Endothelial cell of umbilical vein (primary cell): ENCODE data around the gene MROH9. TPM values are rescaled to one million over a fixed set of nuclear protein-coding genes. Genes with fewer than 3 reads are reported as not detected.

Experiments
- BruUV-seq: library from RNA; stranded (reverse); fragments of 400-500 nt; replicated peaks from 2 replicates; lab custom pipeline; 2021; lab: Mats Ljungman, UMichigan
- CTCF ChIA-PET: fragments of 300-600, 350-600 bp; sonication (Branson Sonifier 250); formaldehyde crosslinking; loops from one replicate; lab custom pipeline; 2021; ENCODE audit warnings: antibody characterized with exemption, inconsistent platforms; lab: Charles Lee
- POLR2A ChIA-PET: fragments of 300-600, 350-600 bp; sonication (Branson Sonifier 250); formaldehyde crosslinking; loops from one replicate; lab custom pipeline; 2021; ENCODE audit warnings: antibody characterized with exemption, inconsistent platforms; lab: Charles Lee
- DNase-seq: peaks from one replicate; pipeline ENCODE4 v3.0.0-alpha.2; 2011; ENCODE audit warnings: low read depth, low spot score
- FAIRE-seq: peaks from 2 replicates; lab custom pipeline; 2011; peaks lifted over from hg19 to GRCh38; lab: Jason Lieb, UNC
- H2AFZ ChIP-seq: 2 replicates; pipeline ENCODE4 v1.6.0; 2012; ENCODE audit warnings: low read depth, low read length, control low read depth, inconsistent platforms
- H3K27ac ChIP-seq: 2 replicates; pipeline ENCODE4 v1.5.1; 2011; ENCODE audit warnings: low read depth, mild to moderate bottlenecking, control low read depth, low read length, moderate library complexity; ENCODE audit not compliant: insufficient read depth
- H3K27me3 ChIP-seq, 2 experiments: 2 replicates each; pipeline versions ENCODE4 v1.6.0 to v1.6.1; 2011; ENCODE audit warnings: low read length in 2 of 2, mixed read lengths in 1 of 2; ENCODE audit not compliant: control insufficient read depth in 2 of 2, insufficient read depth in 2 of 2
- H3K36me3 ChIP-seq, 2 experiments: 2 replicates in 1 of 2; 3 replicates in 1 of 2; pipeline ENCODE4 v1.5.1; 2011; ENCODE audit warnings: low read length in 2 of 2, mild to moderate bottlenecking in 1 of 2, moderate library complexity in 1 of 2; ENCODE audit not compliant: control insufficient read depth in 2 of 2, insufficient read depth in 2 of 2; ENCODE audit errors: extremely low read depth in 1 of 2
- H3K4me1 ChIP-seq: 3 replicates; pipeline ENCODE4 v1.5.1; 2011; ENCODE audit warnings: mild to moderate bottlenecking, low read length; ENCODE audit not compliant: control insufficient read depth, insufficient read depth; ENCODE audit errors: extremely low read depth
- H3K4me2 ChIP-seq: 2 replicates; pipeline ENCODE4 v1.6.1; 2011; ENCODE audit warnings: low read length, control low read depth, mixed read lengths; ENCODE audit not compliant: insufficient read depth
- H3K4me3 ChIP-seq, 3 experiments: fragments of 200-600 bp in 1 of 3; sonication (generic), shearing (Covaris generic) in 1 of 3; replicated peaks in 1 of 3; 2 replicates each; pipeline ENCODE4 v1.5.1; 2011 to 2016; ENCODE audit warnings: control low read depth in 3 of 3, low read length in 3 of 3, mild to moderate bottlenecking in 2 of 3, inconsistent platforms in 1 of 3, low read depth in 1 of 3, moderate library complexity in 1 of 3; ENCODE audit not compliant: insufficient read depth in 1 of 3
- H3K79me2 ChIP-seq: 2 replicates; pipeline ENCODE4 v1.6.0; 2012; ENCODE audit warnings: low read length, inconsistent platforms; ENCODE audit not compliant: control insufficient read depth, insufficient read depth
- H3K9ac ChIP-seq: replicated peaks from 2 replicates; pipeline ENCODE3; 2011; ENCODE audit warnings: low read length, control low read depth; ENCODE audit not compliant: insufficient read depth; ENCODE audit errors: extremely low read depth
- H3K9me1 ChIP-seq: replicated peaks from 3 replicates; pipeline ENCODE4 v1.6.0; 2011; ENCODE audit warnings: mild to moderate bottlenecking, low read length; ENCODE audit not compliant: control insufficient read depth, insufficient read depth; ENCODE audit errors: extremely low read depth
- H3K9me3 ChIP-seq: replicated peaks from 2 replicates; pipeline ENCODE4 v1.5.1; 2012; ENCODE audit warnings: low read length, inconsistent platforms; ENCODE audit not compliant: control insufficient read depth, insufficient read depth
- H4K20me1 ChIP-seq: replicated peaks from 2 replicates; pipeline ENCODE3; 2011; ENCODE audit warnings: mild to moderate bottlenecking, low read length; ENCODE audit not compliant: control insufficient read depth, insufficient read depth; ENCODE audit errors: extremely low read depth
- CTCF ChIP-seq, 2 donors: IDR thresholded peaks; 1 replicate in 1 of 2; 2 replicates in 1 of 2; pipeline ENCODE4 v1.5.1; 2011; ENCODE audit warnings: low read length in 2 of 2, mild to moderate bottlenecking in 2 of 2, moderate library complexity in 2 of 2, control low read depth in 1 of 2, inconsistent platforms in 1 of 2, low read depth in 1 of 2; ENCODE audit not compliant: insufficient read depth in 1 of 2; ENCODE audit errors: extremely low read depth in 1 of 2
- EZH2 ChIP-seq: IDR thresholded peaks from 2 replicates; pipeline ENCODE4 v1.6.1; 2012; ENCODE audit warnings: borderline replicate concordance, low read depth, mild to moderate bottlenecking, moderate library complexity, low read length, inconsistent platforms; ENCODE audit not compliant: severe bottlenecking
- FOS ChIP-seq: IDR thresholded peaks from 2 replicates; pipeline ENCODE4 v1.6.1; 2011; ENCODE audit warnings: mild to moderate bottlenecking, low read length, moderate library complexity, borderline replicate concordance; ENCODE audit not compliant: insufficient read depth
- GATA2 ChIP-seq: IDR thresholded peaks from 2 replicates; pipeline ENCODE4 v1.7.0; 2011; ENCODE audit warnings: low read depth, mild to moderate bottlenecking, moderate library complexity, mixed read lengths, low read length; ENCODE audit not compliant: insufficient read length, insufficient read depth
- JUN ChIP-seq: IDR thresholded peaks from 2 replicates; pipeline ENCODE4 v1.6.1; 2011; ENCODE audit warnings: borderline replicate concordance, low read depth; ENCODE audit not compliant: insufficient read length, insufficient read depth
- MAX ChIP-seq: IDR thresholded peaks from 2 replicates; pipeline ENCODE4 v1.6.1; 2011; ENCODE audit not compliant: insufficient read depth, insufficient read length
- MYC ChIP-seq: IDR thresholded peaks from one replicate; pipeline ENCODE4 v1.6.1; 2011; ENCODE audit warnings: mild to moderate bottlenecking, low read depth, low read length
- POLR2A ChIP-seq: IDR thresholded peaks from 2 replicates; pipeline ENCODE4 v1.6.1; 2012; ENCODE audit warnings: low read depth, mild to moderate bottlenecking, control low read depth, low read length
- POLR2AphosphoS5 ChIP-seq: IDR thresholded peaks from 2 replicates; pipeline ENCODE4 v1.6.1; 2012; ENCODE audit warnings: low read depth, mild to moderate bottlenecking, control low read depth, low read length, moderate library complexity; ENCODE audit not compliant: insufficient read depth
- dilution Hi-C: fragments of 300-500 bp; cut with MboI; formaldehyde crosslinking; loops from one replicate; pipeline ENCODE4 v1.15.0; 2019; ENCODE audit warnings: low sequenced_read_pairs; ENCODE audit not compliant: extremely low pct_ligation_motif_present
- intact Hi-C: fragments of 100-400 bp; cut with micrococcal nuclease; formaldehyde crosslinking; loops from one replicate; pipeline ENCODE4 v1.10.0; 2022
- microRNA counts: library from miRNA; unstranded; fragments of <30 nt; microRNA quantifications from one replicate; lab custom pipeline; 2016
- microRNA-seq: library from miRNA; unstranded; fragments of <30 nt; microRNA quantifications from one replicate; pipeline ENCODE4 v1.2.0, GENCODE V29; 2021; ENCODE audit warnings: borderline number of aligned reads, borderline replicate concordance
- polyA plus RNA-seq, 4 experiments: library from polyadenylated mRNA; depleted of rRNA in 3 of 4; stranded (reverse) in 3 of 4; unstranded in 1 of 4; fragments of >200 nt; gene quantifications; 2 replicates each; pipeline versions ENCODE4 v1.2.1 to v1.2.3, GENCODE V29; 2011 to 2012; ENCODE audit warnings: missing spikeins in 1 of 4
- small RNA-seq: library from RNA; depleted of rRNA; stranded (forward); fragments of <200 nt; gene quantifications from one replicate; pipeline ENCODE3, GENCODE V24; 2012; ENCODE audit warnings: low replicate concordance, low read depth; ENCODE audit not compliant: insufficient read depth, insufficient read length
- total RNA-seq: library from RNA; stranded (reverse); gene quantifications from 2 replicates; pipeline ENCODE4 v1.2.3, GENCODE V29; 2021

The MROH9 gene
- total and polyA plus RNA-seq, 2 donors (not counting 3 experiments of a cell fraction or from before 2014, with no cell fraction given) = not detected

GRCh38 chr1:171113382-171113781, 178.0 kb downstream of the MROH9 start:
- H3K4me1 ChIP-seq = no peaks in the 10 kb centered on the region
- H3K79me2 ChIP-seq = no peaks in the 10 kb centered on the region
- no peaks in the 10 kb centered on the region for H3K36me3 ChIP-seq
- no TSS peak for BruUV-seq
- H3K4me3 ChIP-seq = no peak overlapping the region
- no peak for DNase-seq
- no peaks in the 10 kb centered on the region for H3K9me1 ChIP-seq
- no peak overlapping the region for H2AFZ ChIP-seq
- dilution Hi-C loops (no loop called here), intact Hi-C loops (no loop called here)
- no peaks in the 10 kb centered on the region for H3K27me3 ChIP-seq
- ChIA-PET CTCF (no interaction called here), POLR2A (no interaction called here)
- TF ChIP-seq MYC (no peak), POLR2AphosphoS5 (no peak), CTCF (IDR thresholded peaks at IDR 0.05; ENCODE audit: extremely low read depth in 1 of 2, insufficient read depth in 1 of 2, low read depth in 1 of 2, low read length in 2 of 2) (no peak), GATA2 (no peak), JUN (no peak), FOS (no peak), POLR2A (no peak), EZH2 (no peak), MAX (no peak)
- no peak overlapping the region for H3K4me2 ChIP-seq
- FAIRE-seq = no peak
- no peaks in the 10 kb centered on the region for H3K9me3 ChIP-seq
- H3K27ac ChIP-seq = no peak overlapping the region
- no peaks in the 10 kb centered on the region for H4K20me1 ChIP-seq
- H3K9ac ChIP-seq = no peak overlapping the region

MicroRNAs encoded within 50 kb of the gene (microRNA counts, 767-probe panel; counts per million panel counts)
- microRNA hsa-miR-1295a (lab: Ali Mortazavi, UCI) = 723 counts per million, percentile 96 among the panel's probes with 10 or more counts

Small RNA genes within 50 kb of the gene (microRNA-seq; reads per million reads assigned to microRNA genes)
- gene MIR1295A (not detected), gene MIR1295B (not detected)

Small RNA genes within 50 kb of the gene (small RNA-seq; reads per million reads assigned to genes)
- not detected for gene MIR1295A

Other genes starting within 250 kb of the MROH9 start
- not detected in 2 replicates for gene FMO3, start 155.4 kb downstream of the MROH9 start, total RNA-seq
- gene FMO3, start 155.4 kb downstream of the MROH9 start, polyA plus RNA-seq = not detected in 2 replicates
- not detected in 2 replicates for gene FMO2, start 249.8 kb downstream of the MROH9 start, total RNA-seq
- not detected in 2 replicates for gene FMO2, start 249.8 kb downstream of the MROH9 start, polyA plus RNA-seq